ENCODE data around the gene TIAM1.

Gene TIAM1

DNA sequence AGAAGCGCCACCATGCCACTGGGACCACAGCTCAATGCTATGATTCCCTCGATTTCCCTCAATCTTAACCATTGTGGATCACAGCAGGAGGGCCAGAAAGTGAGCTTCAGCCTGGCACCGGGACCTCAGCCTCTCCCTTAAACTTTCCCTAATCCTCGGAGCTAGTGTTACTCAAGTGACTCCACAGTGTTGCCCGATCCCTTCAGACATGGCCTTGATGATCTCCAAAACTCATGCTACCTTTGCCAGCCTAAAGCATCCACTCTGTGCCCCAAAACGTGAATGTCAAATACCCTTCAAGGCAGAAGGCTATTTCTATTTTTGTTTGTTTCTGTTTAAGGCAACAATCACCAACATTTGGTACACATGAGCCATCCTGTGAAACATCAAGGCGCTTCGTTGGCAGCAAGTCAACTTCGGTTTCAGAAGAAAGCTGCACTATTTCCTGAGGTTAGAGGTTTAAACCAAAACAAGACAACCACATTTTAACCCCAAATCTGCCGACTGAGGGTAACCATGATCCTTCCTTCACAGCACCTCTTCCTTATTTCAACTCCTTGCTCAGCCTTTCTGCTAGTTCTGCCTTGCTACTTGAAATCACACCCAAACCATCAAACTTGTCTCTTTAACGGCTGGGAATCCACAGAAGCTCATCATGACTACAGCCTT, 211.4 kb downstream of the TIAM1 start:
- DNase-seq: no peak

- DNase-seq: no peak
Measured at GRCh38 chr21:31130821-31131220, 213.2 kb downstream of the TIAM1 start.

DNA sequence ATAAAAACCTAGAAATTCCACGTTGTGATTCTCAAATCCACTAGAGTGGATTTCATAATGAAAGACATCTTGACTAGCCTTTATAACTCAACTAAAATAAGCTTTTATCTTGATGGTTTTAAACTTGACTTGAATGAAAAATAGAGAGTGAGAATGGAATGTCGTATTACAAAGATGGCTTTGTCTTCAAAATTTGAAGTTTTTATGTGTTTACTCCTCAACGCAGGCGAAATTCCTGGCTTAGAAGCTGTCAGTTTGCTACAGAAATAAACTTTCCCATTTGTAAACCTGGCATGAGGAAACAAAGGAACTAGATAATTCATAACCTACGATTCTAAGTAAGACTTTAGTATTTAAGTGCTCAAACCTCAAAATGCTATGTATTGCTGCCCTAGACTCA, 215.8 kb downstream of the TIAM1 start:
- no peak for DNase-seq

DNA sequence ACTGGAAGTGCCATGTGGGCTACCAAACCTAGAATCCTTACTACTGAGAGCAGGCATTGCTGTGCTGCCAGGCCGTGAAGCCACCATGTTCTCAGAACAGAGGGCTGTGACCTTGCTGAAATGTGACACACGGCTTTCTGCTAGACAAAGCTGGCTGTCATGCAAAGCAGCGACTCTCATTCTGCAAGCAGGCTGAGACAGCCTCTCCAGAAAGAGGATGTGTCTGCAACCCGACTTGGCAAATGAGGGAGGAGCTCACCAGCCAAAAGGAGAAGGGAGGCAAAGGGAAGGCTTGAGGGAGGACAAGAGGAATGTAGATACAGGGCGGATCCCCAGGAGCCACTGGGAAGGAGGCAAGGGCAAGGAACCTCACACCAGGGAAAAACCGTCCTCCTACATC, 220.1 kb downstream of the TIAM1 start:
- DNase-seq: peak; percentile 81

DNA sequence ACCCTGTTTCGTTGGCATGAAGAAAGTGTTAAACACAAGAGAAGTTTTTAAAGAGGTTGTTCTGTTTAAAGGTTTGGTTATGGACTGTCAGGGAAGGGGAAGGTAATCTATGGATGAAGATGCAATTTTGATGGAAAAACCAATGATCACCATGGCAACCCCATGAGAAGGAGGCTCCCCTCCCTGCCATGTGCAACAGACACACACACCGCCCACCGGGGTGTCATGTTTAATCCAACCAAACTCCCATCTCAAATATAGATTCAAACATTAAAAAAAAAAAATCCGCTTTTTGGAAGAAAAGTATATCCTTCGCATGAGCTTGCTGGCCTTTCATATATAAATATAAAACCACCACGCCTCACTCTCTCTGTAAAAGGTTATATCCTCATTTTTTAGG, 224.9 kb downstream of the TIAM1 start:
- no peak for DNase-seq

DNA sequence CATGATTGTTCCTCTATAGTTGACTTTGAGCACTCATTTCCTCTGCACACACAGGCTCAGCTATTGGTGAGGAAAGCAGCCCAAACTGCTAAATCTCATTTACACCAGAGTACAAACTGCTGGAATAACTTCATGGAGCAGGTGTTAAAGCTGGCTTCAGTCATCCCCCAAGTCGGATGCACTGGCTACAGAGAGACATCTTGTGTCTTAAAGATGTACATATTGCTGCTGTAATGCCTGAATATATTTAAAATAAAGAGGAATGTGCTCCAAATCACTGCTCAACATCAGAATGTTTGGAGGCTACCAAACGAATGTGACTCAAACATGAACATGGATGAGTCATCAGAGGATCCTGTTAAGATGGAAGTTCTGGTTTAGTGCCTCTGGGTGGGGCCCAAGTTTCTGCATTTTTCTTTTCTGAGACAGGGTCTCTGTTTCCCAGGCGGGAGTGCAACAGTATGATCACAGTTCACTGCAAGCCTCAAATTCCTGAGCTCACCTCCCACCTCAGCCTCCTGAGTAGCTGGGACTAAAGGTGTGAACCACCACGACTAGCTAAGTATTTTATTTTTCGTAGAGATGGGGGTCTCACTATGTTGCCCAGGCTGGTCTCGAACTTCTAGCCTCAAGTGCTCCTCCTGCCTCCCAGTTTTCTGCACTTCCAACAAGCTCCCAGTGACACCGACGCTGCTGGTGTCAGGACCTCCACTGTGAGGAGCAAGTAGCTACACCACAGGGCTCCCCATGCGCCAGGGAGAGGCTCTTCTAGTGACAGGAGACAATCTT, 226.7 kb downstream of the TIAM1 start:
- peak; percentile 78 for DNase-seq

GRCh38 chr21:31115249-31115648, 228.8 kb downstream of the TIAM1 start:
- no peak for DNase-seq

DNA sequence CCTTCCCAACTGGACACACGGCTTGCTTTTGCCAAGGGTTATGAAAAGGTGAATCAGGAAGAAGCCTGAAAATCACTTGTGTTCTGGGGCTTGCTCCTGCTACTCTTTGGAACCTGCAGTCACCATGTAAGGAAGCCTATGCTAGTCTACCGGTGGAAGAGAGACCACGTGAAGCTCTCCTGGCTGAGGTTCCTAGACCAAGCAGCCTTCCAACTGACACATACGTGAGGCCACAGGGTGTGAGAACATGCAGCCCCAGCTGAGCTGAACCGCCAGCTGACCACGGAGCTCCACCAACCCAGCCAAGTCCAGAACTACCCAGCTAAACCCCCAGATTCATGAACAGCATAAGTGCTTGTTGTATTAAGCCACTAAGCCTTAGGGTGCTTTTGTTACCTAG, 233.0 kb downstream of the TIAM1 start:
- no peak for DNase-seq

- no peak for DNase-seq
Measured at GRCh38 chr21:31110430-31110829, 233.6 kb downstream of the TIAM1 start.

GRCh38 chr21:31107871-31108270, 236.2 kb downstream of the TIAM1 start:
- DNase-seq: peak; percentile 84

GRCh38 chr21:31107176-31107785, 236.8 kb downstream of the TIAM1 start:
- no peak for DNase-seq

DNA sequence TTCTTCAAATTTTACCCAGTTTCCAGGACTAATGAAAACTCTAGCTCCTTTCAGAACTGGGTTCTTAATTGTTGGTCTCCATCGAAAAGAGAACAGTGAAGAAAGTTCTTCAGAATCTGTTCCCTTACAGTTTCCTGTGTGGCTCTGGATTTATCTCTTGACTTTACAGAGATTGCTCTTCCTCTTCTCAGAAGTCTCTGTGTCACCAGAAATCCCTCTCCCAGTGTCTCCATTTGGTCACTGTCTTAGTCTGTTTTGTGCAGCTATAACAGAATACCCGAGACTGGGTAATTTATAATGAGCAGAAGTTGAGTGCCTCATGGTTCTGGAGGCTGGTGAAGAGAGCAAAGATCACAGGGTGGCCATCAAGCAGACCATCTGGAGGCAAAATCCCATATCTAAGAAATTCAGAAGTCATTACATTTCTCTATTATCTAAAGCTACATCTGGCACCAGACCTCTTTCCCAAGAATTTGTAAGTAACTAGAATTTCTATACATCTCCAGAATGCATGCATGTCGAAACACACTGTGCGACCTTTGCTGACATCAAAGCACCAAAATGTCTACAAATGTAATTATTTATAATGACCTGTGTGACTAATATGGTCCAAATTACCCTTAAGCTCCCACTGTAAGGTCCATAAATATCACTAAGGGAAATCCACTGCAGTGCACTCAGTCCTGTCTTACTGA, 240.3 kb downstream of the TIAM1 start:
- peak; percentile 35 for DNase-seq

DNA sequence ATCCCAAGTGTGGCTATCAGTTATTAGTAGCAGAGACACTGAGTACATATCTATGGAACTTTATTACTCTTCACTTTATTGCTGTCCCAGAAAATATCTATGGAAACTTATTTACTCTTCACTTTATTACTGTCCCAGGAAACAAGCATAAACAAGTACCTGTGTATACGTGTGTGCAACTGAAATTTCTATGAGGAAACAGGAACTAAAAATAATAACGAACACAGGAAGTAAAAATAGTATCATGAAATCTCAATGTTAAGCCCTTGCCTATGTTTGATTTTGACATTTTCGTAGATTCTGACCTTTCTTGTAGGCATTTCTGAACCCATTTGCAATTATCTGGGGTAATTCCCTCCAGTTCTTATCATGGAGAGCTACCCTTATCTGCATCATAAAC, 240.9 kb downstream of the TIAM1 start:
- DNase-seq: peak; percentile 3

GRCh38 chr21:31099122-31099521, 244.9 kb downstream of the TIAM1 start:
- no peak for DNase-seq

GRCh38 chr21:31098576-31099005, 245.5 kb downstream of the TIAM1 start:
- DNase-seq: peak; percentile 78

GRCh38 chr21:31092832-31093625, 251.0 kb downstream of the TIAM1 start:
- DNase-seq: no peak

GRCh38 chr21:31090376-31090775, 253.7 kb downstream of the TIAM1 start:
- no peak for DNase-seq

DNA sequence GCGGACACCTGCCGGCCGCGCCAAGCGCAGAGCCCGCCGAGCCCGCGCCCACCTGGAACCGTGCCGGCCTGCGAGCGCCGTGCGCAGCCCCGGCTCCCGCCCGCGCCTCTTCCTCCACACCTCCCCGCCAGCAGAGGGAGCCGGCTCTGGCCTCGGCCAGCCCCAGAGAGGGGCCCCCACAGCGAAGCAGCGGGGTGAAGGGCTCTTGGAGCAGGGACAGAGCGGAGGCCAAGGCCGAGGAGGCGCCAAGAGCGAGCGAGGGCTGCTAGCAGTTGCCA, 255.6 kb downstream of the TIAM1 start:
- no peak for DNase-seq

GRCh38 chr21:31087639-31088473, 256.2 kb downstream of the TIAM1 start:
- no peak for DNase-seq

- no peak for DNase-seq
Measured at GRCh38 chr21:31084689-31085088, 259.4 kb downstream of the TIAM1 start.

DNA sequence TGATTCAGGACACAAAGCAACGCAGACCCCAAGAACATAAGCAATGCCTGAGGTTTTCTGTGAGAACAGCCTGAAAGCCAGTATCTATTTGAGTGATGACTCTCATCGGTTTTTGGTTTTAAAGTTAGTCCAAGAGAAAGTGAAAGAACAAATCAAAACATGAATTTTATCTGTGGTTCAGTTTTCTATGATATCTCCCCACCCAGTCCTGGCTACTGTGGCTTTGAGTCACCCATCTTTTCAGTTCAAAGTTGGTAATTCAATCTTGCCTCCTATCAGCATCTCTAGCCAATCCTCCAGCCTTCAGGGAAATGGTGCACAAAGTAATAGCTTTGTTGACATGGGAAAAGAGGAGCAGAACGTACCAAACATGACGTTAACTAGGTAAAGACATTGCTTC, 265.3 kb downstream of the TIAM1 start:
- no peak for DNase-seq

DNA sequence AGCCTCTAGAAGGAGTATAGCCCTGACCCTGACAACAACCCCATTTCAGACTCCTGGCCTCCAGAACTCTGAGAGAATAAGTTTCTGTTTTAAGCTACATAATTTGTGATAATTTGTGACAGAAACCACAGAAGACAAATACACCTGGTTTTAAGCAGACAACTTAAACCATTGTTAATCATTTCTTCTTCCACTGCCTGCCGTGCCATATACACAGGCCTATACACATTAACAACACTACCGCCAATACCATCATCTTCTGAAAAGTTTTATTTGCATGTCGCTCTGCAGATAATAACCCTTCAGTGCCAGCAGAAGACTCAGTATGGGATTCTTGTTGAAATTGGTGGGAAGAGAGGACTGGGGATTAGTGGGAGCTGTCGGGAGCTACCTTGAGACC, 265.8 kb downstream of the TIAM1 start:
- DNase-seq: no peak

Data from inflammatory macrophage treated with lipopolysaccharide for 4 hours (primary cell).